H1 (cell line): ENCODE measurements around the gene ZDHHC8. TPM values are rescaled to one million over a fixed set of nuclear protein-coding genes. Genes with fewer than 3 reads are reported as not detected.
A peak's percentile ranks its signal among the peaks of the same experiment; 100 is the strongest.

Source experiments
- ATF3 ChIP-seq: IDR thresholded peaks from 2 replicates; pipeline ENCODE4 v1.6.1; 2011; ENCODE audit warnings: low read depth, mild to moderate bottlenecking, low read length; ENCODE audit not compliant: insufficient read depth
- CHD2 ChIP-seq: IDR thresholded peaks from 2 replicates; pipeline ENCODE4 v1.6.1; 2012; ENCODE audit warnings: low read length, improper control_type of control experiment
- KDM5A ChIP-seq: fragments of 200-600 bp; IDR thresholded peaks from 2 replicates; pipeline ENCODE4 v1.7.1; 2012; ENCODE audit warnings: mild to moderate bottlenecking, low read length, inconsistent platforms, mixed read lengths
- NANOG ChIP-seq: IDR thresholded peaks from 2 replicates; pipeline ENCODE4 v1.6.1; 2011; ENCODE audit warnings: low read length, low read depth, mild to moderate bottlenecking, inconsistent platforms; ENCODE audit not compliant: insufficient read depth, poor library complexity, severe bottlenecking
- NRF1 ChIP-seq: IDR thresholded peaks from 2 replicates; pipeline ENCODE4 v1.6.1; 2011; ENCODE audit warnings: mild to moderate bottlenecking, low read depth, low read length, improper control_type of control experiment
- TEAD4 ChIP-seq: IDR thresholded peaks from 2 replicates; pipeline ENCODE4 v1.6.1; 2012; ENCODE audit warnings: low read depth, low read length, inconsistent platforms, mixed read lengths
- polyA plus RNA-seq, 7 experiments: library from polyadenylated mRNA; depleted of rRNA in 3 of 7; stranded (reverse) in 5 of 7; unstranded in 2 of 7; fragments of >200 nt in 5 of 7; fragments of 200-250 nt in 2 of 7; gene quantifications; 1 replicate in 5 of 7; 2 replicates in 1 of 7; 4 replicates in 1 of 7; pipeline versions ENCODE4 v1.2.1 to v1.2.3, GENCODE V29; 2011 to 2013; ENCODE audit warnings: missing spikeins in 2 of 7, mixed read lengths in 2 of 7
- total RNA-seq: library from RNA; stranded (reverse); fragmentation: NEBNext Ultra II Directional; extraction: Animal tissue kit (Norgen Biotek cat#: 25700); gene quantifications from 2 replicates; pipeline ENCODE4 v1.2.1, GENCODE V29; 2021

ZDHHC8 gene
- total and polyA plus RNA-seq, 2 of the 8 experiments (the other 6 are each of a cell fraction or from before 2014, with no cell fraction given): 18.6 to 65.6 TPM

- TF ChIP-seq ATF3 (peak; percentile 83), TEAD4 (peak; percentile 49; the same call in 1 of the 2 replicates), CHD2 (peak; percentile 75), NRF1 (peak; percentile 61), KDM5A (peak; percentile 76; the same call in 1 of the 2 replicates), NANOG (no peak)
- TF ChIP-seq, all 59 proteins: peak for 27
Observed at GRCh38 chr22:20116951-20117632, 14.5 kb upstream of the ZDHHC8 start, which contains the start of gene TRMT2A (continued).
